Measurements from ENCODE around the gene SP1. TPM values are rescaled to one million over a fixed set of nuclear protein-coding genes. Genes with fewer than 3 reads are reported as not detected.

Gene SP1
- total and polyA plus RNA-seq, 2 donors (not counting 1 experiment from before 2014, with no cell fraction given) = 26.0 to 129 TPM

DNA sequence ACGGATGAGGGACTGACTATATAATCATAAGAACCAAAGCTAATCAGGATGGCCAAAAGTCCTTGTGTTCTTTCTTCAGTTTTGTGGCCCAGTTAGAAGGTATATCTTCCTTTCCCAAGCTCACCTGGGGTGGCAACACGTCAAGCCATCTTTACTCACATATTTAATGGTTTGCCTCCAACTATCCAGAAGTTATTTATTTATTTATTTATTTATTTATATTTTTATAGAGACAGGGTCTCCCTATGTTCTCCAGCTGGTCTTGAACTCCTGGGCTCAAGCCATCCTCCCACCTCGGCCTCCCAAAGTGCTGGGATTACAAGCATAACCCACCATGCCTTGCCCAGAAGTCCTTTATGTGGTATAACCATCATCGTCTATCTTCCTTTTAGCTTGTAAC is 32.1 kb upstream of the SP1 start:
- WGBS (ENCODE audit: insufficient coverage) = 100% methylated on average over 1 of the region's 4 CpGs
- no peak overlapping the region for H3K4me3 Mint-ChIP-seq

More for the DNA sequence above, 32.1 kb upstream of the SP1 start:
- Histone ChIP-seq H2AFZ (ENCODE audit: insufficient read depth, low read depth, low read length, poor library complexity, severe bottlenecking) (no peak overlapping the region), H3K4me1 (ENCODE audit: control insufficient read depth in 2 of 2, insufficient read depth in 2 of 2, low read length in 2 of 2) (peaks cover 9 to 16% of the 10 kb centered on the region in 2 donors), H3K36me3 (replicated peaks in 1 of 2; ENCODE audit: control extremely low read depth in 1 of 2, control insufficient read depth in 1 of 2, extremely low read depth in 1 of 2, insufficient read depth in 2 of 2, low read length in 1 of 2) (no peaks in the 10 kb centered on the region), H3K27me3 (replicated peaks in 1 of 4; ENCODE audit: control extremely low read depth in 1 of 4, control insufficient read depth in 3 of 4, insufficient read depth in 4 of 4, low read length in 3 of 4) (no peaks in the 10 kb centered on the region), H3K9me3 (ENCODE audit: control extremely low read depth in 1 of 3, control insufficient read depth in 2 of 3, insufficient read depth in 1 of 3, low read length in 2 of 3) (no peaks in the 10 kb centered on the region), H3K4me2 (replicated peaks; ENCODE audit: low read depth, low read length, poor library complexity, severe bottlenecking) (no peak overlapping the region), H3K9ac (ENCODE audit: low read length) (no peak overlapping the region), H4K20me1 (ENCODE audit: control insufficient read depth, insufficient read depth, low read length, poor library complexity, severe bottlenecking) (no peaks in the 10 kb centered on the region), H3K4me3 (ENCODE audit: control extremely low read depth in 1 of 5, extremely low read depth in 1 of 5, insufficient read depth in 1 of 5, low read depth in 2 of 5, low read length in 4 of 5) (no peak overlapping the region), H3K27ac (ENCODE audit: low read length in 2 of 2) (no peak overlapping the region), H3K79me2 (ENCODE audit: control insufficient read depth, insufficient read depth, low read length) (no peaks in the 10 kb centered on the region)
- Mint-ChIP-seq H3K27ac (no peak overlapping the region), H3K4me1 (peaks cover 19% of the 10 kb centered on the region), H3K9me3 (ENCODE audit: insufficient read depth) (no peaks in the 10 kb centered on the region), H3K27me3 (no peaks in the 10 kb centered on the region)
- TF ChIP-seq, protein P1, sequence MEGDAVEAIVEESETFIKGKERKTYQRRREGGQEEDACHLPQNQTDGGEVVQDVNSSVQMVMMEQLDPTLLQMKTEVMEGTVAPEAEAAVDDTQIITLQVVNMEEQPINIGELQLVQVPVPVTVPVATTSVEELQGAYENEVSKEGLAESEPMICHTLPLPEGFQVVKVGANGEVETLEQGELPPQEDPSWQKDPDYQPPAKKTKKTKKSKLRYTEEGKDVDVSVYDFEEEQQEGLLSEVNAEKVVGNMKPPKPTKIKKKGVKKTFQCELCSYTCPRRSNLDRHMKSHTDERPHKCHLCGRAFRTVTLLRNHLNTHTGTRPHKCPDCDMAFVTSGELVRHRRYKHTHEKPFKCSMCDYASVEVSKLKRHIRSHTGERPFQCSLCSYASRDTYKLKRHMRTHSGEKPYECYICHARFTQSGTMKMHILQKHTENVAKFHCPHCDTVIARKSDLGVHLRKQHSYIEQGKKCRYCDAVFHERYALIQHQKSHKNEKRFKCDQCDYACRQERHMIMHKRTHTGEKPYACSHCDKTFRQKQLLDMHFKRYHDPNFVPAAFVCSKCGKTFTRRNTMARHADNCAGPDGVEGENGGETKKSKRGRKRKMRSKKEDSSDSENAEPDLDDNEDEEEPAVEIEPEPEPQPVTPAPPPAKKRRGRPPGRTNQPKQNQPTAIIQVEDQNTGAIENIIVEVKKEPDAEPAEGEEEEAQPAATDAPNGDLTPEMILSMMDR (IDR thresholded peaks at IDR 0.05) = no peak
- no peak for TF ChIP-seq EZH2 (IDR thresholded peaks at IDR 0.05; ENCODE audit: borderline replicate concordance, insufficient read depth, low read depth, low read length, poor library complexity, severe bottlenecking)
- POLR2A ChIA-PET = no interaction called here
- CTCF ChIA-PET = interaction anchor here (0.7 to 14.3 kb wide), 7 partner anchors 22 to 184 kb away, joined by 3 to 384 read pairs (median 5); partner anchors contain the start of genes AAAS and AMHR2
- intact Hi-C loops (cut with micrococcal nuclease) = no loop called here
- DNase-seq = no peak
- ATAC-seq (ENCODE audit: low read depth) = no peak
